ENCODE measurements around the gene KCNIP3.

KCNIP3 gene

GRCh38 chr2:95388091-95388692 is 91.0 kb downstream of the KCNIP3 start:
- TF ChIP-seq ZFX (IDR thresholded peaks at IDR 0.05) (no peak), CTCF (conservative IDR thresholded peaks at IDR 0.05) (no peak)
- H3K27ac ChIP-seq, result no peak overlapping the region

GRCh38 chr2:95388856-95389244 is 91.7 kb downstream of the KCNIP3 start:
- no peak overlapping the region for H3K27ac ChIP-seq
- no peak for TF ChIP-seq CTCF (conservative IDR thresholded peaks at IDR 0.05)
- no peak for TF ChIP-seq ZFX (IDR thresholded peaks at IDR 0.05)

- TF ChIP-seq ZFX (IDR thresholded peaks at IDR 0.05) (no peak), CTCF (conservative IDR thresholded peaks at IDR 0.05) (peak; percentile 94)
- no peak overlapping the region for H3K27ac ChIP-seq
These were observed 92.3 kb downstream of the KCNIP3 start for GRCh38 chr2:95389245-95390119.

- H3K27ac ChIP-seq, result no peak overlapping the region
- TF ChIP-seq ZFX (IDR thresholded peaks at IDR 0.05) (no peak), CTCF (conservative IDR thresholded peaks at IDR 0.05) (no peak)
These were observed 93.2 kb downstream of the KCNIP3 start for GRCh38 chr2:95390272-95390880.

- no peak overlapping the region for H3K27ac ChIP-seq
- no peak for TF ChIP-seq ZFX (IDR thresholded peaks at IDR 0.05)
- TF ChIP-seq CTCF (conservative IDR thresholded peaks at IDR 0.05), result no peak
These were observed 93.8 kb downstream of the KCNIP3 start for GRCh38 chr2:95390881-95391321.

GRCh38 chr2:95391641-95392310 is 94.6 kb downstream of the KCNIP3 start:
- TF ChIP-seq CTCF (conservative IDR thresholded peaks at IDR 0.05) (no peak), ZFX (IDR thresholded peaks at IDR 0.05) (no peak)
- no peak overlapping the region for H3K27ac ChIP-seq

All from C4-2B (cell line).